Neural progenitor cell (in vitro differentiated cells): Measurements from ENCODE around the gene TAB2.

ENCODE experiments used
- EZH2 ChIP-seq: fragments of 200-600 bp; sonication (generic); IDR thresholded peaks from 2 replicates; pipeline ENCODE4 v1.6.1; 2017; ENCODE audit warnings: antibody characterized with exemption, mild to moderate bottlenecking, moderate library complexity
- TF ChIP-seq, protein P1 (sequence below): fragments of 200-600 bp; sonication (generic); IDR thresholded peaks from 2 replicates; pipeline ENCODE4 v1.5.1; 2017; ENCODE audit warnings: antibody characterized with exemption, mild to moderate bottlenecking

DNA sequence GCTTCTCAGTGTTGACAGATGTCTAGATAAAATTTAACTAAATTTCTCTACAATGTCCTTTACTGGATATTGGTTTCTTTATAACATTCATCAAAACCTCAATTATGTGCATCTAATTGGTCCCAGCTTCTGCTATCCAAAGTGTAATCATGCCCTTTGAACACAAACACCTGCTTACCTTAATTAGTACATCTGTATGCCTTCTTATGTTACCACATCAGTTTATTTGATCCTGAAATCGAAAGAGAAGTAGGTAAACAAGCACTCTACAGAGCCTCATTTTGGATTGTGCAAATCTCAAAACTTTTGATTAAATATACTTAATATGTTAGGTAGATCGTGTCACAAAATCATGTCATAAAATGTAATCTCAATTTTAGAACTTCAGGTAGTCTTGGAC, 36.5 kb downstream of the TAB2 start:
- TF ChIP-seq, protein P1, sequence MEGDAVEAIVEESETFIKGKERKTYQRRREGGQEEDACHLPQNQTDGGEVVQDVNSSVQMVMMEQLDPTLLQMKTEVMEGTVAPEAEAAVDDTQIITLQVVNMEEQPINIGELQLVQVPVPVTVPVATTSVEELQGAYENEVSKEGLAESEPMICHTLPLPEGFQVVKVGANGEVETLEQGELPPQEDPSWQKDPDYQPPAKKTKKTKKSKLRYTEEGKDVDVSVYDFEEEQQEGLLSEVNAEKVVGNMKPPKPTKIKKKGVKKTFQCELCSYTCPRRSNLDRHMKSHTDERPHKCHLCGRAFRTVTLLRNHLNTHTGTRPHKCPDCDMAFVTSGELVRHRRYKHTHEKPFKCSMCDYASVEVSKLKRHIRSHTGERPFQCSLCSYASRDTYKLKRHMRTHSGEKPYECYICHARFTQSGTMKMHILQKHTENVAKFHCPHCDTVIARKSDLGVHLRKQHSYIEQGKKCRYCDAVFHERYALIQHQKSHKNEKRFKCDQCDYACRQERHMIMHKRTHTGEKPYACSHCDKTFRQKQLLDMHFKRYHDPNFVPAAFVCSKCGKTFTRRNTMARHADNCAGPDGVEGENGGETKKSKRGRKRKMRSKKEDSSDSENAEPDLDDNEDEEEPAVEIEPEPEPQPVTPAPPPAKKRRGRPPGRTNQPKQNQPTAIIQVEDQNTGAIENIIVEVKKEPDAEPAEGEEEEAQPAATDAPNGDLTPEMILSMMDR: no peak
- no peak for TF ChIP-seq EZH2
